ENCODE results near the gene ARHGEF39. TPM values are rescaled to one million over a fixed set of nuclear protein-coding genes. Genes with fewer than 3 reads are reported as not detected.

The ARHGEF39 gene, protein sequence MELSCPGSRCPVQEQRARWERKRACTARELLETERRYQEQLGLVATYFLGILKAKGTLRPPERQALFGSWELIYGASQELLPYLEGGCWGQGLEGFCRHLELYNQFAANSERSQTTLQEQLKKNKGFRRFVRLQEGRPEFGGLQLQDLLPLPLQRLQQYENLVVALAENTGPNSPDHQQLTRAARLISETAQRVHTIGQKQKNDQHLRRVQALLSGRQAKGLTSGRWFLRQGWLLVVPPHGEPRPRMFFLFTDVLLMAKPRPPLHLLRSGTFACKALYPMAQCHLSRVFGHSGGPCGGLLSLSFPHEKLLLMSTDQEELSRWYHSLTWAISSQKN
- 13.9 TPM for polyA plus RNA-seq (2013, experiment 1 of 2)
- 14.0 TPM for polyA plus RNA-seq (2013, experiment 2 of 2)

DNA sequence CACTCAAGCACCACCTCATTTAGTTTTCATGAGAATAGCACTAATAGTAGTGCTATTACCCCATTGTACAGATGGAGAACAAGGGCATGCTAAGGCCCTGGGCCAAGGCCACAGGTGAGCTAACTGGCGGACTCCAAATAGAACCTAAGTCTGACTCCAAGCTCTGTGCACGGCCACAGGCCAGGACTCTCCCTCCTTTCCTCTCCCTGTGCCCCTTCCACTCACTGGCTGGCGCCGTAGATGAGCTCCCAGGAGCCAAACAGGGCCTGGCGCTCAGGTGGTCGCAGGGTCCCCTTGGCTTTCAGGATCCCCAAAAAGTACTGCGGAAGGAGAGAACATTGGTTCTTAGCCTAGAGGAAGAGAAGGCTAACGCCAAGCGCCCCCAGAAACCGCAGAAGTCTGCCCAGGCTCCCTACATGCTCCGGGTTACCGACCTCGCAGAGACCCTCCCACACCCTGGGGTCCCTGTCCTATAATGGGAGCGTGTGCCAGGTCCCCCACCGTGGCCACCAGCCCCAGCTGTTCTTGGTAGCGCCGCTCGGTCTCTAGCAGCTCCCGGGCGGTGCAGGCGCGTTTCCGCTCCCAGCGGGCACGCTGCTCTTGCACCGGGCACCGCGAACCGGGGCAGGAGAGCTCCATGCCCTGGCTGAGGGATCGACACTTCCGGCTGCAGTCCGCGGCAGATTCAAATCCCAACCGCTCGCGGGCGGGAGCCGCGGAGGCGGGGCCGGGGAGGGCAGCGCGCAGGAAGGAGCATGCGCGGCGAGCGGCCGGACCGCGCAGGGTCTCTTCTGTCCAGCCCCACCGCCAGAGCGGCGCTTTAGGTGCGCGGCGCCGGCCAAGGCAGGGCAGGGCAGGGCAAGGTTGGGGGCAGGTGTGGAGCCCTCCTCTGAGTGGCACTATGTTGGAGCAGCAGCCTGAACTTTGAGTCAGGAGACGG is at the start of gene ARHGEF39:
Gene ARHGEF39 (minus strand): TSS at position 665 of the 940 bp plus-strand sequence. CDS start 26 bp downstream, at position 639.
- Histone ChIP-seq H3K4me3 (ENCODE audit: low read length) (peak within 1 kb of the TSS; percentile 51), H3K4me1 (ENCODE audit: control insufficient read depth, low read depth, low read length) (peaks cover 5% of the 10 kb centered on the region), H3K9ac (ENCODE audit: low read length) (peak within 1 kb of the TSS; percentile 71), H4K5ac (ENCODE audit: low read length) (no peak within 1 kb of the TSS), H2BK15ac (replicated peaks; ENCODE audit: low read depth) (no peak within 1 kb of the TSS), H3K4me2 (ENCODE audit: low read length) (peak within 1 kb of the TSS; percentile 55), H3K23ac (ENCODE audit: low read length) (peak within 1 kb of the TSS; percentile 70), H2AK5ac (ENCODE audit: low read length) (peak within 1 kb of the TSS; percentile 97), H3K79me2 (ENCODE audit: control insufficient read depth, insufficient read depth, low read length) (no peaks in the 10 kb centered on the region), H3K18ac (ENCODE audit: low read length) (peak within 1 kb of the TSS; percentile 75), H3K56ac (ENCODE audit: low read length) (peak within 1 kb of the TSS; percentile 84), H3K27ac (ENCODE audit: low read depth, low read length) (no peak within 1 kb of the TSS), H2BK120ac (ENCODE audit: low read depth, low read length) (no peak within 1 kb of the TSS), H3K79me1 (ENCODE audit: low read length) (peaks cover 12% of the 10 kb centered on the region), H3K36me3 (ENCODE audit: control insufficient read depth, insufficient read depth, low read length) (peaks cover 6% of the 10 kb centered on the region), H3K27me3 (ENCODE audit: insufficient read depth, low read length, poor library complexity) (no peaks in the 10 kb centered on the region), H3K4ac (ENCODE audit: low read depth, low read length) (peak within 1 kb of the TSS; percentile 97), H4K8ac (ENCODE audit: low read depth, low read length) (no peak within 1 kb of the TSS), H2BK5ac (ENCODE audit: low read length) (peak within 1 kb of the TSS; percentile 24)
- WGBS (ENCODE audit: extremely low coverage, insufficient coverage, low lambda C conversion rate), result no CpG with 5 or more reads among the region's 58 CpGs
- peak; percentile 93 for DNase-seq

DNA sequence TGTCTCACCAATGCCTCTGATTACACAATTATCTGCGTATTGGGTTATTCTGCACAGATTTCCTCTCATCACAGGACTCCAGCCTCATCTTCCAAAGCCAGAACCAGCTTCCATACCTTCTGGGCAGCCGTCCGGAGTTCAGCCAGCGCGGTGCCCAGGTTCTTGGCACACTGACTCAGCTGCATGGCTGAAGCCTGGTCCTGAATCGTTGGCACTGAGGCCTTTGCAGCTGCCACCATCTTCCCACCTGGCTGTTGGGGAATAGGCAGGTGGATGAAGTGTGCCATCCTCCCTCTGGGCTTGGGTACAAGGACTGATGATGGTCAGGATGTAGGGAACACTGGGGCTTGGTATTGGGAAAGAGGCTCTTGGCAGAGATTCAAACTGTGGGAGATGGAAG is 49.1 kb upstream of the ARHGEF39 start:
- Histone ChIP-seq H3K56ac (ENCODE audit: low read length) (no peak overlapping the region), H3K36me3 (ENCODE audit: control insufficient read depth, insufficient read depth, low read length) (peaks cover 44% of the 10 kb centered on the region)
- no CpG with 5 or more reads among the region's 6 CpGs for WGBS (ENCODE audit: extremely low coverage, insufficient coverage, low lambda C conversion rate)

DNA sequence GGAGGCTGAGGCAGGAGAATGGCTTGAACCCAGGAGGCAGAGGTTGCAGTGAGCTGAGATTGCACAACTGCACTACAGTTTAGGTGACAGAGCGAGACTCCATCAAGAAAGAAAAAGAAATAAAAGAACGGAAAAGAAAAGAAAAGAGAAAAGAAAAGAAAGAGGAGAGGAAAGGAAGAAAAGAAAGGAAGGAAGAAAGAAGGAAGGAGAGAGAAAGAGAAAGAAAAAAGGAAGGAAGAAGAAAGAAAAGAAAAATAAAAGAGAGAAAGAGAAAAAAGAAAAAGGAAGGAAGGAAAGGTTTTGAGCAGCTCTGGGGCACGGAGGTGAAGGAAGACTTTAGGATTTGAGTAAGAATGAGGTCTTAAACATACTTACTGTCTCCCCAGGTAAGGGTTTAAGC is 48.6 kb upstream of the ARHGEF39 start:
- H3K27ac ChIP-seq (ENCODE audit: low read depth, low read length), result no peak overlapping the region
- no peak overlapping the region for H3K4me3 ChIP-seq (ENCODE audit: low read length)
- H3K27me3 ChIP-seq (ENCODE audit: insufficient read depth, low read length, poor library complexity), result no peaks in the 10 kb centered on the region
- H3K36me3 ChIP-seq (ENCODE audit: control insufficient read depth, insufficient read depth, low read length), result peaks cover 39% of the 10 kb centered on the region
- DNase-seq, result no peak
- no peaks in the 10 kb centered on the region for H3K79me2 ChIP-seq (ENCODE audit: control insufficient read depth, insufficient read depth, low read length)
- H3K4ac ChIP-seq (ENCODE audit: low read depth, low read length), result no peak overlapping the region
- H3K4me1 ChIP-seq (ENCODE audit: control insufficient read depth, low read depth, low read length), result no peaks in the 10 kb centered on the region
- no peak overlapping the region for H3K4me2 ChIP-seq (ENCODE audit: low read length)
- no peak overlapping the region for H2BK120ac ChIP-seq (ENCODE audit: low read depth, low read length)
- H4K8ac ChIP-seq (ENCODE audit: low read depth, low read length), result no peak overlapping the region
- H3K9ac ChIP-seq (ENCODE audit: low read length), result no peak overlapping the region
- no peak overlapping the region for H2BK5ac ChIP-seq (ENCODE audit: low read length)
- H2BK15ac ChIP-seq (replicated peaks; ENCODE audit: low read depth), result no peak overlapping the region
- H3K56ac ChIP-seq (ENCODE audit: low read length), result no peak overlapping the region
- H2AK5ac ChIP-seq (ENCODE audit: low read length), result no peak overlapping the region
- no peak overlapping the region for H3K18ac ChIP-seq (ENCODE audit: low read length)
- no CpG with 5 or more reads among the region's 3 CpGs for WGBS (ENCODE audit: extremely low coverage, insufficient coverage, low lambda C conversion rate)
- no peak overlapping the region for H4K5ac ChIP-seq (ENCODE audit: low read length)
- no peaks in the 10 kb centered on the region for H3K79me1 ChIP-seq (ENCODE audit: low read length)
- H3K23ac ChIP-seq (ENCODE audit: low read length), result no peak overlapping the region

More for the DNA sequence above, 49.1 kb upstream of the ARHGEF39 start:
- H3K79me1 ChIP-seq (ENCODE audit: low read length), result no peaks in the 10 kb centered on the region
- H2BK15ac ChIP-seq (replicated peaks; ENCODE audit: low read depth), result no peak overlapping the region
- no peak overlapping the region for H4K5ac ChIP-seq (ENCODE audit: low read length)
- H3K4me3 ChIP-seq (ENCODE audit: low read length), result no peak overlapping the region
- H3K27me3 ChIP-seq (ENCODE audit: insufficient read depth, low read length, poor library complexity), result no peaks in the 10 kb centered on the region
- no peak overlapping the region for H3K9ac ChIP-seq (ENCODE audit: low read length)
- no peak overlapping the region for H2BK120ac ChIP-seq (ENCODE audit: low read depth, low read length)
- no peak for DNase-seq
- H2BK5ac ChIP-seq (ENCODE audit: low read length), result no peak overlapping the region
- no peak overlapping the region for H3K27ac ChIP-seq (ENCODE audit: low read depth, low read length)
- H3K4me2 ChIP-seq (ENCODE audit: low read length), result no peak overlapping the region
- H4K8ac ChIP-seq (ENCODE audit: low read depth, low read length), result no peak overlapping the region
- H3K23ac ChIP-seq (ENCODE audit: low read length), result no peak overlapping the region
- no peak overlapping the region for H2AK5ac ChIP-seq (ENCODE audit: low read length)
- no peak overlapping the region for H3K18ac ChIP-seq (ENCODE audit: low read length)
- no peaks in the 10 kb centered on the region for H3K4me1 ChIP-seq (ENCODE audit: control insufficient read depth, low read depth, low read length)
- H3K79me2 ChIP-seq (ENCODE audit: control insufficient read depth, insufficient read depth, low read length), result no peaks in the 10 kb centered on the region
- no peak overlapping the region for H3K4ac ChIP-seq (ENCODE audit: low read depth, low read length)

DNA sequence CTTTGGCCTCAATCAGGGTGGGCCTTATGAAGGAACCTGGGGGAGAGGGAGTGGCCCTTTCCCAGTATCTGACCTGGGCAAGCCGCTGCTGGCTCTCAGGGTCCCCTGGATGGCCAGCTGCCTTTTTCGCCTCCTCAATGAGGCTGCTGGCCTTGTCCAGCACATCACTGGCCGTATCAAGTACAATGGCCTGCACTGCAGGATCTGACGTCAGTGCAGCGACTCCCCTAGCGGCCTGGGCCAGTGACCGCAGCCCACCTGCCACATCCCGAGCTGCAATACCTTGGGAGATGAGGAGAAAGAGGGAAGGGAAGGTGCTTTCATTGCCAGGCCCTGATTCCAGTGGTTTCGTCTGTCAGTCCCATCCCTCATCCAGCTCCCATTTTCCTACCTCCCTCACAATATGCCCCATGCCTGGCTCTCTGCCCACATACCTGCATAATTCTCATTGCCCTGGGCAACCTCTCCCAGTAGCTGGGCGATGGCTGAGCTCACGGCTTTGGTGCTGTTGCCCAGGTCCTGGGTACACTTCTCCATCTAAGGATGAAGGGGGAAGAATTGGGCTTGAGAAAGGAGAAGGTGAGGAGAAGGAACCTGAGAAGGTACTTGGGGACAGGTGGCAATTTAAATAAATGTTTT is 47.9 kb upstream of the ARHGEF39 start:
- no peaks in the 10 kb centered on the region for H3K79me2 ChIP-seq (ENCODE audit: control insufficient read depth, insufficient read depth, low read length)
- H3K18ac ChIP-seq (ENCODE audit: low read length), result no peak overlapping the region
- no peak overlapping the region for H3K23ac ChIP-seq (ENCODE audit: low read length)
- no peak overlapping the region for H2BK5ac ChIP-seq (ENCODE audit: low read length)
- H4K5ac ChIP-seq (ENCODE audit: low read length), result no peak overlapping the region
- no peak overlapping the region for H4K8ac ChIP-seq (ENCODE audit: low read depth, low read length)
- peaks cover 38% of the 10 kb centered on the region for H3K36me3 ChIP-seq (ENCODE audit: control insufficient read depth, insufficient read depth, low read length)
- no peak overlapping the region for H3K4me3 ChIP-seq (ENCODE audit: low read length)
- no peak overlapping the region for H3K9ac ChIP-seq (ENCODE audit: low read length)
- no peak overlapping the region for H3K56ac ChIP-seq (ENCODE audit: low read length)
- H2AK5ac ChIP-seq (ENCODE audit: low read length), result no peak overlapping the region
- no peak overlapping the region for H2BK120ac ChIP-seq (ENCODE audit: low read depth, low read length)
- H3K4ac ChIP-seq (ENCODE audit: low read depth, low read length), result no peak overlapping the region
- H3K27me3 ChIP-seq (ENCODE audit: insufficient read depth, low read length, poor library complexity), result no peaks in the 10 kb centered on the region
- H3K79me1 ChIP-seq (ENCODE audit: low read length), result no peaks in the 10 kb centered on the region
- H2BK15ac ChIP-seq (replicated peaks; ENCODE audit: low read depth), result no peak overlapping the region
- H3K4me2 ChIP-seq (ENCODE audit: low read length), result no peak overlapping the region
- no CpG with 5 or more reads among the region's 11 CpGs for WGBS (ENCODE audit: extremely low coverage, insufficient coverage, low lambda C conversion rate)
- no peak for DNase-seq
- no peaks in the 10 kb centered on the region for H3K4me1 ChIP-seq (ENCODE audit: control insufficient read depth, low read depth, low read length)
- no peak overlapping the region for H3K27ac ChIP-seq (ENCODE audit: low read depth, low read length)

DNA sequence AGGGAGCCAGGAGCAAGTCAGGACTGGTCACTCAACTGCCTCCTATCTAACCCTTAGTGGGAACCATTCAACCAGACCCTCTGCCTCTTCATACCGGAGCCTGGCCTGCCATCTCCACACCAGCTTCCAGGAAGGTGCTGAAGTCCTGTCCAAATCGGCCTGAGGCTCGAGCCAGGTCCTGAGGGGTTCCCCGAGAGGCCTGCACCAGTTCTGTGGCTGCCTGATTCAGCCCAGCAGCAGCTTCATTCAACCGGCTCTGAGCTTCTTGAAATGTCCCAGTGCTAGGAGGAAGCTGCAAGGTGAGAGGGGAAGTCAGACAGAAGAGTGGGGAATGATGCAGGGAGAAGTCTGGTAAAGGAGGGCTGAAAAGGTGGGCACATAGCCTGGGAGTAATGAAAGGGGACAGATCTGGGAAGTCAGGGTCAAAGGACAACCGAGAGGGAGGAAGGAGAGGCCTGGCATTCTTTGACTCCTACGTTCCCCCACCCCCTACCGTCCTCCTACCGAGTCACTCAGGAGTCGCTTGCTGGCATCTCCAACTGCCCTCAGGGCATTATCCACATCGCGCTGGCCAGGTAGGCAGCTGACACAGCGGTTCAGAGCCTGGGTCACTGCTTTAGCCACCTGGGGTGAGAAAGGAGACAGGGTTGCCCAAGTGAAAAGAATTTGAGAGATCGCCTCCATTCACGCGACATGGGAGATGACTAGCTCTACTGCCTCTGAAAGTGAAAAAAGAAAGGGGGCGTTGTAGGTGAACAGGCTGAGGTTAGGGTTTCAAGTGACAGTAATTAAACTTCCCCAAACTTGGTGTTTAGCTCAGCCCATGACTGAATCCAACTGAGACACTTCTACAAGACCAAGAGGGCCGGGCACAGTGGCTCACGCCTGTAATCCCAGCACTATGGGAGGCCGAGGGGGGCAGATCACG is 46.8 kb upstream of the ARHGEF39 start:
- H3K4me1 ChIP-seq (ENCODE audit: control insufficient read depth, low read depth, low read length), result no peaks in the 10 kb centered on the region
- H3K27me3 ChIP-seq (ENCODE audit: insufficient read depth, low read length, poor library complexity), result no peaks in the 10 kb centered on the region
- no peak overlapping the region for H3K27ac ChIP-seq (ENCODE audit: low read depth, low read length)
- no peak for DNase-seq
- WGBS (ENCODE audit: extremely low coverage, insufficient coverage, low lambda C conversion rate), result no CpG with 5 or more reads among the region's 21 CpGs
- no peak overlapping the region for H2AK5ac ChIP-seq (ENCODE audit: low read length)
- no peak overlapping the region for H3K23ac ChIP-seq (ENCODE audit: low read length)
- no peaks in the 10 kb centered on the region for H3K79me1 ChIP-seq (ENCODE audit: low read length)
- H3K56ac ChIP-seq (ENCODE audit: low read length), result no peak overlapping the region
- H4K5ac ChIP-seq (ENCODE audit: low read length), result no peak overlapping the region
- no peak overlapping the region for H3K4me3 ChIP-seq (ENCODE audit: low read length)
- H4K8ac ChIP-seq (ENCODE audit: low read depth, low read length), result no peak overlapping the region
- H2BK120ac ChIP-seq (ENCODE audit: low read depth, low read length), result no peak overlapping the region
- no peak overlapping the region for H2BK5ac ChIP-seq (ENCODE audit: low read length)
- peaks cover 38% of the 10 kb centered on the region for H3K36me3 ChIP-seq (ENCODE audit: control insufficient read depth, insufficient read depth, low read length)
- no peak overlapping the region for H3K4ac ChIP-seq (ENCODE audit: low read depth, low read length)
- no peak overlapping the region for H3K18ac ChIP-seq (ENCODE audit: low read length)
- H3K9ac ChIP-seq (ENCODE audit: low read length), result no peak overlapping the region
- no peak overlapping the region for H2BK15ac ChIP-seq (replicated peaks; ENCODE audit: low read depth)
- H3K79me2 ChIP-seq (ENCODE audit: control insufficient read depth, insufficient read depth, low read length), result no peaks in the 10 kb centered on the region
- H3K4me2 ChIP-seq (ENCODE audit: low read length), result no peak overlapping the region
